Left ventricle myocardium inferior (tissue), 1 donor: ENCODE results near the gene ADAMTS15. TPM values are rescaled to one million over a fixed set of nuclear protein-coding genes. Genes with fewer than 3 reads are reported as not detected.

ENCODE experiments used
- DNase-seq: peaks from one replicate; pipeline ENCODE4 v3.0.0-alpha.2; 2020
- H3K27ac ChIP-seq: fragments of 200-600 bp; replicated peaks from 2 replicates; pipeline ENCODE4 v1.8.0; 2021
- H3K27me3 ChIP-seq: fragments of 200-600 bp; 2 replicates; pipeline ENCODE4 v1.8.0; 2021; ENCODE audit warnings: low read depth
- H3K36me3 ChIP-seq: fragments of 200-600 bp; 2 replicates; pipeline ENCODE4 v1.8.0; 2021
- H3K4me1 ChIP-seq: fragments of 200-600 bp; 2 replicates; pipeline ENCODE4 v1.8.0; 2021
- H3K4me3 ChIP-seq: fragments of 200-600 bp; 2 replicates; pipeline ENCODE4 v1.8.0; 2021; ENCODE audit warnings: mild to moderate bottlenecking, moderate library complexity
- H3K9me3 ChIP-seq: fragments of 200-600 bp; replicated peaks from 2 replicates; pipeline ENCODE4 v1.8.0; 2021
- CTCF ChIP-seq: fragments of 200-600 bp; IDR thresholded peaks from 2 replicates; pipeline ENCODE4 v1.8.0; 2021; ENCODE audit warnings: antibody characterized with exemption, mild to moderate bottlenecking, borderline replicate concordance
- intact Hi-C: fragments of 100-400 bp; cut with micrococcal nuclease; formaldehyde crosslinking; loops from one replicate; pipeline ENCODE4 v1.11.0; 2022
- total RNA-seq: library from RNA; stranded (reverse); fragmentation: NEBNext Ultra II Directional; extraction: Animal tissue kit (Norgen Biotek cat#: 25700); gene quantifications from one replicate; pipeline ENCODE4 v1.2.1, GENCODE V29; 2021
- donor health status: DM: no; HTN: yes; CAD: no; lungs with severe emphysema.

The ADAMTS15 gene
- total RNA-seq, 1 donor from 2014 or later, result 22.9 TPM

GRCh38 chr11:130420478-130421198, 27.8 kb upstream of the ADAMTS15 start:
- H3K36me3 ChIP-seq, result no peaks in the 10 kb centered on the region
- no peak overlapping the region for H3K27ac ChIP-seq
- no peak for DNase-seq
- TF ChIP-seq CTCF, result no peak
- H3K9me3 ChIP-seq, result no peaks in the 10 kb centered on the region
- no peak overlapping the region for H3K4me3 ChIP-seq
- H3K27me3 ChIP-seq, result peaks cover 16% of the 10 kb centered on the region
- peaks cover 13% of the 10 kb centered on the region for H3K4me1 ChIP-seq
- intact Hi-C loops, result loop anchor here (10.0 kb wide), 1 partner anchor 206 kb away; no protein-coding TSS in a partner anchor

- H3K9me3 ChIP-seq, result no peaks in the 10 kb centered on the region
- DNase-seq, result no peak
- no peaks in the 10 kb centered on the region for H3K36me3 ChIP-seq
- H3K27me3 ChIP-seq, result peaks cover 22% of the 10 kb centered on the region
- TF ChIP-seq CTCF, result no peak
- H3K4me1 ChIP-seq, result peaks cover 13% of the 10 kb centered on the region
- no peak overlapping the region for H3K4me3 ChIP-seq
- no peak overlapping the region for H3K27ac ChIP-seq
- intact Hi-C loops, result loop anchor here (10.0 kb wide), 1 partner anchor 206 kb away; no protein-coding TSS in a partner anchor
These were observed 27.3 kb upstream of the ADAMTS15 start for GRCh38 chr11:130421199-130421585.

GRCh38 chr11:130421697-130422096, 26.7 kb upstream of the ADAMTS15 start:
- DNase-seq, result no peak
- Histone ChIP-seq H3K27ac (no peak overlapping the region), H3K4me1 (peaks cover 17% of the 10 kb centered on the region)

GRCh38 chr11:130422251-130422995, 26.0 kb upstream of the ADAMTS15 start:
- DNase-seq, result no peak
- Histone ChIP-seq H3K27ac (no peak overlapping the region), H3K4me3 (no peak overlapping the region), H3K9me3 (no peaks in the 10 kb centered on the region), H3K27me3 (peaks cover 34% of the 10 kb centered on the region), H3K4me1 (peaks cover 24% of the 10 kb centered on the region), H3K36me3 (no peaks in the 10 kb centered on the region)
- no peak for TF ChIP-seq CTCF
- intact Hi-C loops, result loop anchor here (10.0 kb wide), 1 partner anchor 208 kb away; no protein-coding TSS in a partner anchor

More at GRCh38 chr11:130421697-130422096, 26.7 kb upstream of the ADAMTS15 start:
- Histone ChIP-seq H3K9me3 (no peaks in the 10 kb centered on the region), H3K36me3 (no peaks in the 10 kb centered on the region), H3K27me3 (peaks cover 27% of the 10 kb centered on the region), H3K4me3 (no peak overlapping the region)
- intact Hi-C loops, result loop anchor here (10.0 kb wide), 1 partner anchor 207 kb away; no protein-coding TSS in a partner anchor
- no peak for TF ChIP-seq CTCF

- intact Hi-C loops, result loop anchor here (10.0 kb wide), 1 partner anchor 209 kb away; no protein-coding TSS in a partner anchor
- H3K9me3 ChIP-seq, result no peaks in the 10 kb centered on the region
- peaks cover 31% of the 10 kb centered on the region for H3K4me1 ChIP-seq
- H3K4me3 ChIP-seq, result no peak overlapping the region
- DNase-seq, result no peak
- H3K27ac ChIP-seq, result no peak overlapping the region
- H3K36me3 ChIP-seq, result no peaks in the 10 kb centered on the region
- no peak for TF ChIP-seq CTCF
- H3K27me3 ChIP-seq, result peaks cover 46% of the 10 kb centered on the region
These were observed 24.8 kb upstream of the ADAMTS15 start for GRCh38 chr11:130423541-130424142.
